Bronchial epithelial cell (primary cell): ENCODE results near the gene DNAI7. TPM values are rescaled to one million over a fixed set of nuclear protein-coding genes. Genes with fewer than 3 reads are reported as not detected.

Source experiments
- DNase-seq: peaks from one replicate; pipeline ENCODE4 v3.0.0-alpha.2; 2010; ENCODE audit warnings: low read depth
- FAIRE-seq: peaks from 2 replicates; lab custom pipeline; 2011; peaks lifted over from hg19 to GRCh38; lab: Jason Lieb, UNC
- H3K27me3 ChIP-seq: 2 replicates; pipeline ENCODE4 v1.5.1; 2011; ENCODE audit warnings: low read length; ENCODE audit not compliant: control insufficient read depth, insufficient read depth
- H3K36me3 ChIP-seq: 2 replicates; pipeline ENCODE4 v1.5.1; 2011; ENCODE audit warnings: low read length; ENCODE audit not compliant: control insufficient read depth, insufficient read depth
- H3K4me3 ChIP-seq: 2 replicates; pipeline ENCODE4 v1.5.1; 2011; ENCODE audit warnings: mild to moderate bottlenecking, low read depth, low read length, control low read depth
- total RNA-seq: library from RNA; depleted of rRNA; stranded (reverse); fragments of >200 nt; gene quantifications from 2 replicates; pipeline ENCODE4 v1.2.1, GENCODE V29; 2014
- TF ChIP-seq, protein P1 (sequence below): IDR thresholded peaks from 2 replicates; pipeline ENCODE4 v1.5.1; 2011; ENCODE audit warnings: mild to moderate bottlenecking, moderate library complexity, low read length, control low read depth, inconsistent platforms; ENCODE audit not compliant: insufficient read depth, severe bottlenecking

Gene DNAI7
- total RNA-seq, 1 donor from 2014 or later = not detected

- no peak for FAIRE-seq
- H3K36me3 ChIP-seq = no peaks in the 10 kb centered on the region
- H3K27me3 ChIP-seq = no peaks in the 10 kb centered on the region
- no peak overlapping the region for H3K4me3 ChIP-seq
- DNase-seq = no peak
- TF ChIP-seq, protein P1, sequence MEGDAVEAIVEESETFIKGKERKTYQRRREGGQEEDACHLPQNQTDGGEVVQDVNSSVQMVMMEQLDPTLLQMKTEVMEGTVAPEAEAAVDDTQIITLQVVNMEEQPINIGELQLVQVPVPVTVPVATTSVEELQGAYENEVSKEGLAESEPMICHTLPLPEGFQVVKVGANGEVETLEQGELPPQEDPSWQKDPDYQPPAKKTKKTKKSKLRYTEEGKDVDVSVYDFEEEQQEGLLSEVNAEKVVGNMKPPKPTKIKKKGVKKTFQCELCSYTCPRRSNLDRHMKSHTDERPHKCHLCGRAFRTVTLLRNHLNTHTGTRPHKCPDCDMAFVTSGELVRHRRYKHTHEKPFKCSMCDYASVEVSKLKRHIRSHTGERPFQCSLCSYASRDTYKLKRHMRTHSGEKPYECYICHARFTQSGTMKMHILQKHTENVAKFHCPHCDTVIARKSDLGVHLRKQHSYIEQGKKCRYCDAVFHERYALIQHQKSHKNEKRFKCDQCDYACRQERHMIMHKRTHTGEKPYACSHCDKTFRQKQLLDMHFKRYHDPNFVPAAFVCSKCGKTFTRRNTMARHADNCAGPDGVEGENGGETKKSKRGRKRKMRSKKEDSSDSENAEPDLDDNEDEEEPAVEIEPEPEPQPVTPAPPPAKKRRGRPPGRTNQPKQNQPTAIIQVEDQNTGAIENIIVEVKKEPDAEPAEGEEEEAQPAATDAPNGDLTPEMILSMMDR = no peak
Observed at GRCh38 chr12:25236626-25237025, 41.7 kb upstream of the DNAI7 start.

DNA sequence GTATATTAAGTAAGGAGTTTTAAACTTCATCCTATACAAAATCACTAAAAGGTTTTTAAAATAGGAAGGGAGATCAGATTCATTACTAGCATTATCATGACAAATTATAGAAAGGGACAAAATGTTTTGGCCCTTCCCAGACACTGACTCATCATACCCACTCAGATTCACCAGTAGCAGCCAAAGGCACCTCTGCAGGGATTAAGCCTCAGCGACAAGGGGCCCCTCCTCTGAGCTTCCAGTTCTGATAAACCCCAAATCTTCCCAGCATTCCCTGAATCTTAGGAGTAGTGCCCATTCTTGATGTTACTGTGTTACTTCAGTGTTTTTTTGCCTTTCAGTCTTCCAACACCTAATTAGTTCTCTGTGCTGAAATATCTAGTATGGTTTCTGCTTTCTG, 41.2 kb upstream of the DNAI7 start:
- H3K36me3 ChIP-seq = no peaks in the 10 kb centered on the region

DNA sequence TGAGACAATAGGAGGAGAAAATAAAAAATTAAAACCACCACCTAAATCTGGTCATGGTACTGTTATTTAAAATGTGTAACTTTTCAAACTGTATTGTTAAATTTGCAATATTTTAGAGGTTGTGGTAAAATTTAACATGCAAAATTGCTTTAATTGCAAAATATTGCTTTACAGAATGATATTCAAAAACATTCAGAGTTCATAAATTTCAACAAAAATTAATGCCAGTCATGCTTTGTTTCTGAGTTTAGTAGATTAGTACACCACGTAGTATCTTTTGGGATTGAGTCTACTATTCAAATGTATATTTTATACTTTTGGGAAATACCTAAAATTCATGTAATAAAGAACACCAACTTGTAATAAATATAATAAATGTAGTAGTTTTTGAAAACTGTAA, 18.4 kb upstream of the DNAI7 start:
- Histone ChIP-seq H3K36me3 (peaks cover 1% of the 10 kb centered on the region), H3K27me3 (no peaks in the 10 kb centered on the region), H3K4me3 (no peak overlapping the region)
- DNase-seq = no peak
- no peak for FAIRE-seq
- TF ChIP-seq, protein P1 = no peak

More for the DNA sequence above, 41.2 kb upstream of the DNAI7 start:
- no peaks in the 10 kb centered on the region for H3K27me3 ChIP-seq
- TF ChIP-seq, protein P1 = no peak
- no peak overlapping the region for H3K4me3 ChIP-seq
- DNase-seq (no peak), FAIRE-seq (no peak)

- peaks cover 6% of the 10 kb centered on the region for H3K36me3 ChIP-seq
- no peak overlapping the region for H3K4me3 ChIP-seq
- H3K27me3 ChIP-seq = no peaks in the 10 kb centered on the region
- DNase-seq (no peak), FAIRE-seq (no peak)
- TF ChIP-seq, protein P1 = no peak
Observed at GRCh38 chr12:25208554-25208953, 13.6 kb upstream of the DNAI7 start.

DNA sequence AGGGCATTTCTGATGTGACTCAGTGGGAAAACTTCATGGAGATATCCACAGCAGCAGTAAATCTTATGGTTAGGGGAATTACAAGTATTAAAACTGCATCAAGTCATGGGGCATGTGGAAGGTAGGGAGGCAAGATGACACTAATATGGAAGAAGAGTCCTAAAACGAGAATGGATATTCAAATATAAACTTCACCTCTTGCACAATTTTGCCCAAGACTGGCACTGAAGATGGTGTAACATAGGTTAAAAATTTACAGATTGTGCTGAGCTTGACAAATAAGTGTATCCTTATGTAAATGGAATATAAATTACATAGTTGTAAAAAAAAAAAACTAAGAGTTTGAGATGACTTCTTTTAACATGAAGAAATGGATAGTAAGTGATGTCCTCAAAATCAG, 12.9 kb upstream of the DNAI7 start:
- H3K4me3 ChIP-seq = no peak overlapping the region
- no peaks in the 10 kb centered on the region for H3K27me3 ChIP-seq
- no peak for FAIRE-seq
- peaks cover 6% of the 10 kb centered on the region for H3K36me3 ChIP-seq
- no peak for DNase-seq
- TF ChIP-seq, protein P1 = no peak

DNA sequence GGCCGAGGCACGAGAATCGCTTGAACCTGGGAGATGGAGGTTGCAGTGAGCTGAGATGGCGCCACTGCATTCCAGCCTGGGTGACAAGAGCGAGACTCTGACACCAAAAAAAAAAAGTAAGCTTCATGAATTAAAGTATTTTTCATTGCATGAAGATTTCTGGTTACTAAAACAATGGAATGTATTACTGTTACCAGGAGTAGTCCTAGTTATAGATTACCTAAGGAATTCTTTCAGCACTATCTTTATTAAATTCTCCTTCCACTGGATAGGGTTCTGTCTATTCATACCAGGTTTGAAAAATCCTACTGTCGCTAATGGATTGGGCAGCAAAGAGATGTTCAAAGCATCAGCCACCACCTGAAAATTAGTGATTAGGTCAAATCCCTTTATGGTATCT, 12.5 kb upstream of the DNAI7 start:
- TF ChIP-seq, protein P1 = no peak
- Histone ChIP-seq H3K27me3 (no peaks in the 10 kb centered on the region), H3K36me3 (peaks cover 6% of the 10 kb centered on the region), H3K4me3 (no peak overlapping the region)
- FAIRE-seq = no peak
- DNase-seq = no peak
